ENCODE measurements around the gene FAU.
A peak's percentile ranks its signal among the peaks of the same experiment; 100 is the strongest.
"Not testable (repeated sequence)": the region's sequence is repeated elsewhere in the genome, so short reads cannot be mapped to it uniquely, and the experiment has no call there.

The FAU gene

DNA sequence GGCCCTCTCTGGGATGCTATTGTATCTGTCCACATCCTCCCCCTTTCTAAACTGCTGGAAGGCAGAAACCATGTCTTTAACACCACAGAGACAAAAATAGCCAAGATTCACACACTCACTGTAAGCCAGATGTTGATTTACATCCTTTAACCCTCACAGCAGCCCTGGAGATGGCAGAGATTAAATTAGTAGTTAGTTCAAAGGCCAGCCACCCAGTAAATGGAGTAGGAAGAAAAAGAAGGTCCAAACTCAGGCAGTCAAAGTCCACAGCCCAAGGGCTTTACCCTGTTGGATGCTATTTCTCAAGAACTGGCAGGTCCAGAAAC, 2.3 kb downstream of the FAU start:
- no peak for DNase-seq (ENCODE audit: low read depth)

DNA sequence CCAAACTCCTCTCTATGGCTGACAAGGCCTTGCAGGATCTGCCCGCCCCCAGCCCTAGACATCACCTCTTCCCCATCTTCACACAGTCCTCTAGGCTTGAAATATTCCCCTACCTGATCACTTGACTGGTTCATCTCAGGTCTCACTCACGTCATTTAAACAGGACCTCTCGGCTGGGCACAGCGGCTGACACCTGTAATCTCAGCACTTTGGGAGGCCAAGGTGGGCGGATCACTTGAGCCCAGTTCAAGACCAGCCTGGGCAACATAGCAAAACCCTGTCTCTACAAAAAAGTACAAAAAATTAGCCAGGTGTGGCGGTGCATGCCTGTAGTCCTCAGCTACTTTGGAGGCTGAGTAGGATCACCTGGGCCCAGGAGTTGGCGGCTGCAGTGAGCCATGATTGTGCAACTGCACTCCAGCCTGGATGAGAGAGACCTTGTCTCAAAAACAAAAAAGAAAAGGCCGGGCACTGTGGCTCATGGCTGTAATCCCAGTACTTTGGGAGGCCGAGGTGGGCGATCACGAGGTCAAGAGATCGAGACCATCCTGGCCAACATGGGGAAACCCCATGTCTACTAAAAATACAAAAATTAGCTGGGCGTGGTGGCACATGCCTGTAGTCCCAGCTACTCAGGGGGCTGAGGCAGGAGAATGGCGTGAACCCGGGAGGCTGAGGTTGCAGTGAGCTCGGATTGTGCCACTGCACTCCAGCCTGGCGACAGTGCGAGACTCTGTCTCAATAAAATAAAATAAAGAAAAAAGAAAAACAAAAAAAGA, 2.9 kb downstream of the FAU start:
- not testable (repeated sequence) for DNase-seq (ENCODE audit: low read depth)

DNA sequence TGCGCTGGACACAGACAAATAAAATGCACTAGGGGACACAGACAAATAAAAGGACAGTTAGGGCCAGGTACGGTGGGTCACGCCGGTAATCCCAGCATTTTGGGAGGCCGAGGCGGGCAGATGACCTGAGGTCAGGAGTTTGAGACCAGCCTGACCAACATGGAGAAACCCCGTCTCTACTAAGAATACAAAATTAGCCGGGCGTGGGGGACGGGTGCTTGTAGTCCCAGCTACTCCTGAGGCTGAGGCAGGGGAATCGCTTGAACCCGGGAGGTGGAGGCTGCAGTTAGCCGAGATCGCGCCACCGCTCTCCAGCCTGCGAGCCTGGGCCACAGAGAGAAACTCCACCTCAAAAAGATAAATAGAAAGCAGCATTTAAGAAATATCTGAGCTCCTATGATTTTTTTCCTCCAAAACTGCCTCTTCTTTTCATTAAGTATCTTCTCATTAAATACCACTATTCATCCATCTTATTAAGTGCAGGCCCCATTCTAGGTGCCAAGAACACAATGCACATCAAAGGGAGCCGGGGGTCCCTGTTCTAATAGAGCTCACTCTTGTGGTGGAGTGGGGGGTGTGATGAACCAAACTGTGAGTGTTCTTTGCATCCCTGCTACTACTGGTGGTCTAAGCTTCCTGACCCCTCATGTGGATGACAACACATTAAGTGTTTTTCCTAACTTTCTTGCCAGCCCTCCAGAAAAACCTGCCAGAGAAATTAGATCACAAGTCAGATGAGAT, 3.7 kb downstream of the FAU start:
- no peak for DNase-seq (ENCODE audit: low read depth)

DNA sequence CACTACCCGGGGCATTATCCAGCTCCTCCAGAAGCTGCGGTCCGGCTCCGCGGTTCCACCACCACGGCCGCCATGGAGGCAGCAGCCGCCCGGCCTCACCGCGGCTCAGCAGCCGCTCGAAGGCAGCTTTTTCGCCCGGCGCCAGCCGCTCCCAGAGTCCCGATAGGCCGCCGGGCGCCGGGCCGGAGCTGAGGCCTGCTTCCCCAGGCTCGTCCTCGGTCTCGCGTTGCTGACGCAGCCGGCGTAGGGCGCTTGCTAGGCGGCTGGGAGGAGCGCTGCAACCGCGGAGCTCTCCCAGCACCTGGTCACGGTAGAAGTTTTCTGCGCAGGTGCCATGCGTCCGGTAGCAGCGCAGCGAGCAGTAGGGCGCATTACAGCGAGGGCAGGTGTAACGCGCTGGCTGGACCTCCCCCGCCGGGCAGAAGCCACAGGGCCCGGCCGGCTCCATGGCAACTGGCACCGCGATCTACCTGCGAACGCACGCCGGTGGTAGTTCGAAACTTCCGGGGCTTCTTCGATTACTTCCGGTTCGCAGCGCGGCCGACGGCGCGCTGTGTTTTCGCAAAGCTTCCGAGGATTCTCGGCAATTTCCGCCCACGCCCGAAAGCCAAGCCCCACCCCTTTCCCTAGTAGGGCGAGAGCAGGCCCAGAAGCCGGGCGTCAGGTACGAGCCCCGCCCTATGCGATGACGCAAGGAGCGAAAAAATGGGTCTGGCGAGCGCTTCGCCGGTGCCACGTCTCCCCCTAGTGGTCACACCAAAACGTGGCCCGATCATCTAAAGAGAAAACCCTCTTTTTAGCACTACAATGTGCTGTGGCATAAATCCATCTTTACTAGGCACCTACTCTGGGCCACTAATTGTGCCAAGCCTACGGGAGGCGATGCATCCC, 4.5 kb downstream of the FAU start, which contains the start of gene ZNHIT2:
Gene ZNHIT2 (minus strand): TSS at position 496 of the 891 bp plus-strand sequence. CDS start 48 bp downstream, at position 448.
- DNase-seq (ENCODE audit: low read depth) = peak; percentile 100

DNA sequence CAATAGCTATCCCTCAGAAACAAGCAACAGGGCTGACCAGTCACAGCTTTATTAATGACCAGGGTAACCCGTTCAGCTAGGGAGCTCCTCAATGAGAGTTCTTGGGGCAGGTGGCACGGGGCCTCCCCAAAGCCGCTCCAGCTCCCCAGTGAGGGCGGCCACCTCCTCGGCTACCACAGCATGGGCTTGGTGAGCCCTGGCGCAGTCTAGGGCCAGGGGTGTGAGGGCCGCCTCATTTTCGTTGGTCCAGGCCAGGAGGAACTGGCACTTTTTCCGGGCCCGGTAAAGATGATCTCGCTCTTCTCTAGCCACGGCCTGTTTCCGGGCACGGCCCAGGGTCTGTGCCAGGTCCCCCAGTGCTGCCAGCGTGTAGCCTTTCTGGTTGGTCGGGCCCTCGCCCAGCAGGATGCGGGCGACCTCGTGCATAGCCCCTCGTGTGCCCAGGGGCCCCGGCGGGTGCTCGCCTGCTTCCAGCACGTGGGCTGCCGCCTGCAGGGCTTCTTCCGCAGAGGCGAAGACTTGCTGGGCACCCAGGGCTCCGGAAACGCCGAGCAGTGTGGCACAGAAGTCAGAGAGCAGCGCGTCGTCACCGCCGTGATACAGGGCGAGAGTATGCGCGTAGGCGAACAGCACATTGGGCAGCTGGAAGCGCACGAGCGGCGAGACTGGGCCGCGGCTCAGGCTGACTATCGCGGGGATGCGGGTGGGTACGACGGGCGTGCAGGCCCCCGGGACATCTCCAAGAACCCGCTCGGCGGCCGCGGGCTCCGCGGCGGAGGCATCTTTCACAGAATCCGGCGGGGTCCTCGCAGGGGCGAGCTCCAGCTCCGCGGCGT, 5.3 kb downstream of the FAU start:
- DNase-seq (ENCODE audit: low read depth) = peak; percentile 58

DNA sequence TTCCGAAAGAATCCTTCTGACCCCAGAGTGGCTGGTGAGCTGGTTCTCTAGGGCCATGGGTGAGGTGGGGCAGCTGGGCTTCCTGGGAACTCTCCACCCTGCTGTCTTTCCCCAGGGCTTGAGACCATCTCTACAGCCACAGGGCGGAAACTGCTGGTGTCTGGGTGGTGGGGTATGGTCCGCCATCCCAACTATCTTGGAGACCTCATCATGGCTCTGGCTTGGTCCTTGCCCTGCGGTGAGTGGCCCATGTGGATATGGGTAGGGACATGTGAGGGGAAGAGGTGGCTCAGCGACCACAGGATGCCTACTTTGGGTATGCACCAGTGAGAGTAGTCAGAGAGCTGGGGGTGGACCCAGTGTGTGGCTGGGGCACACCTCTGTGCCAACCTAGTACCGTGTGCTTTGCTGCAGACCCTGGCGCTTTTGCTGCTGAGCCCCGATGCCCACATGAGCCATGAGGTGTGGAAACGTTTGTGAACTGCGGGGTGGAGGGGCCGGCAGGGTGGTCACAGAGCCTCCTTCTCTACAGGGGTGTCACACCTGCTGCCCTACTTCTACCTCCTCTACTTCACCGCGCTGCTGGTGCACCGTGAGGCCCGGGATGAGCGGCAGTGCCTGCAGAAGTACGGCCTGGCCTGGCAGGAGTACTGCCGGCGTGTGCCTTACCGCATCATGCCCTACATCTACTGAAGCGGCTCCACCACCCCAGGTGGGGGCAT, 6.4 kb downstream of the FAU start:
- DNase-seq (ENCODE audit: low read depth) = no peak

DNA sequence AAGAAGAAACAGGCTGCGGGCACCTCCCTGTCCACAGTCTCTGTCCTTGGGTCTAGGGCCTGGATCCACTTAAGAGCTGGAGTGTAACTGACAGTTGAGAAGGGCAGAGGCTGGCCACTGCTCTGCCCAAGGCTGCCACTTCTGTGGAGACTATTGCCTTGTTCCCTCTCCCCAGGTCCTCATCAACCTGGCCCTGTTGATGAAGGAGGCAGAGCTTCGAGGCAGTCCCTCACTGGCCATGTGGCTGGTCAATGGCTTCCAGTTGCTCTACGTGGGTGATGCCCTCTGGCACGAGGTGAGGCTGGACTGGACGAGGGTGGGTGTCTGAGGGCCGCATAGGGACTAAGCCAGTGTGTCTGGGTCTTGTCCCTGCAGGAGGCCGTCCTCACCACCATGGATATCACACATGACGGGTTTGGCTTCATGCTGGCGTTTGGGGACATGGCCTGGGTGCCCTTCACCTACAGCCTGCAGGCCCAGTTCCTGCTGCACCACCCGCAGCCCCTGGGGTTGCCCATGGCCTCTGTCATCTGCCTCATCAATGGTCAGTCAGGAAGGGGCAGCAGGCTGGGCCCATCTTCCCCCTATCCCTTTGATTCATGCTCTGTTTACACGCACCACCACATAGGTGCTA, 7.3 kb downstream of the FAU start:
- no peak for DNase-seq (ENCODE audit: low read depth)

DNA sequence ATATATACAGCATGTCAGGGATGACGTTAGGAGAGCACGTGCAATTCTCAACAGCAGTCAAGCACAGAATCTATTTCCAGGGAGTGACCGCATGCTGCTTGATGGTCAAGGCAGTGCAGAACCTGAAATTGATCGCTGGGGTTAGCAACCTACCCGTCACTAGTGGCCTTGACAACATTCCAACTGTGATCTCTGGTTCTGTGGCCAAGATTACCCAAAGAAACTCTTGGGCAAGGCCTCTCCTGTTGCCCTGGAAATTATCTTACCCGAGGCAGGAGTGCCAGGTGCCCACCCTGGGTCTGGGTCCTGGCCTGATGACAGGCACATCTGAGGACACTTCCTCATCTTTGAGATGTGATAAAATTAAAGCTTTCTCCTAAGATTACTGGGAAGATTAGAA, 8.1 kb downstream of the FAU start:
- DNase-seq (ENCODE audit: low read depth) = no peak

DNA sequence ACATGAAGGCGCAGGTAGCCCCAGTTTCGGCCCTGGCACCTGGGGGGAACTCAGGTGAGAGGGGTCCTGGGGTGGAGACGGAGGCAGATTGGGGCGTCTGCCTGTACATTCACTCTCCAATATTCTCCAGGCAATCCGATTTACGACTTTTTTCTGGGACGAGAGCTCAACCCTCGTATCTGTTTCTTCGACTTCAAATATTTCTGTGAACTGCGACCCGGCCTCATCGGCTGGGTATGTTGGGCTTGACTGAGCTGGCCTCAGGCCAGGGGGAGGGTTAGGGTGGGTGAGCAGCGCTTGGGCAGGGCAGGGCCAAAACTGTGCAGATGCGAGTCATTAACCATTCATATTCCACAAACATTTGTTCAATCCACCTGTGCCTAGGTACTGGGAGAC, 8.6 kb downstream of the FAU start:
- no peak for DNase-seq (ENCODE audit: low read depth)

DNA sequence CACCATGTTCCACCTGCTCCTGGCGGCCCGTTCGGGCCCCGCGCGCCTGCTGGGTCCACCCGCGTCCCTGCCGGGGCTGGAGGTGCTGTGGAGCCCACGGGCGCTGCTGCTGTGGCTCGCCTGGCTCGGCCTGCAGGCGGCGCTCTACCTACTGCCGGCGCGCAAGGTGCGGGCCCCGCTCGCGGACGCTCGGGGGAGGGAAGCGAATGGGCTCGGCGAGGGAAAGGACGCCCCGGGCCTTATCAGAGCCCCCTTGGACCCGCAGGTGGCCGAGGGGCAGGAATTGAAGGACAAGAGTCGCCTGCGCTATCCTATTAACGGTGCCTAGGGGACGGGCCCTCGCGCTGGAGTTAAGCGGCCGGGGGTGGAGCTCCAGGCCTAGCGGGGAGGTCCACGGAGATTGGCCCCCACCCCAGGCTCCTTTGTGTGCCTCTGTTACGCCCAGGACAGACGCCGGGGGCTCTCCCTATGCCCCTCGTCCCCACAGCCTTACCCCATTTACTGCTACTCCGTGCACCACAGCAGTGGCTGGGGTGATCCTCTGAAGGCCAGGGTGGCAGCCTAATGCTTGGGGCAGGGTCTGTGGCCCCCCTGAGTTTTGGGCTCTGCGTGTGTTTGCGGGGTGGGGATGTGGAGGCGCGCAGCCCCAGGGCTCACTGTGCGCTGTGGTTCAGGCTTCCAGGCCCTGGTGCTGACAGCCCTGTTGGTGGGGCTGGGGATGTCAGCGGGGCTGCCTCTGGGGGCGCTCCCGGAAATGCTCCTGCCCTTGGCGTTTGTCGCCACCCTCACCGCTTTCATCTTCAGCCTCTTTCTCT, 9.2 kb downstream of the FAU start:
- DNase-seq (ENCODE audit: low read depth) = peak; percentile 65

DNA sequence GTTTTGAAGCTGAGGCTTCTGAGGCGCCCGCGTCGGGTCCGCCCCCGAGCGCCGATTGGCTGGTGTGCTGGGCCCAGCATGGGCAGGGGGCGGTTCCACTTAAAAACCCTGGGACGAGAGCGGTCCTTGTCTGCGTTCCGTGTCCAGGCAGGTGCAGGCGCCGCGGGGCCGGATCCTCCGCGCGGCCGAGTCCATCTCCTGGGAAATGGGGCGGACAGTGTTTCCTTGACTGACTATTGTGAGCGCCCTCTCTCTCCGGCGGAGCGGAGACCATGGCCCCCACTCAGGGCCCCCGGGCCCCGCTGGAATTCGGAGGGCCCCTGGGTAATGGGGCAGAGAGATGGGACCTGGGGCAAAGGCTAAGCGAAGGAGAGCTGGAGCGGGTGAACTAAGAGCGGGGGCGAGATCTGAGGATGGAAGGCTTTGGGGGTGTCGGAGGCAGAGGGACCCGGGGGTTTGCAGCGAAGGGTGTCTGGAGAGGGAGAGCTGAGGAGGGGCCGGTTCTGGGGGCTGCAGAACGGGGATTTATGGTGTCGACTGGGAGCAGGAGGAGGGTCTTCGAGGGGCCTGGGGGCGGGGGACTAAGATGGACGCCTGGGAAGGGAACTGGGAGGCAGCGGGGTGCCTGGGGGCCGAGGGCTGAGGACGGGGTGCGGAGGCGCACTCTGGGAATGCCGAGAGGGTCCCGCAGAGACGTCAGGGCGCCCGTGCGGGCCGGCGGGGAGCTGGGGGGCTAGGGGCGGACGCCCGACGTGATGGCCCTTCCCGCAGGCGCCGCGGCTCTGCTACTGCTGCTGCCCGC, 10.0 kb downstream of the FAU start, which contains the start of gene TM7SF2:
Gene TM7SF2 (plus strand): TSS at position 129 of the 802 bp plus-strand sequence. CDS start 144 bp downstream, at position 273.
- DNase-seq (ENCODE audit: low read depth) = peak; percentile 93

DNA sequence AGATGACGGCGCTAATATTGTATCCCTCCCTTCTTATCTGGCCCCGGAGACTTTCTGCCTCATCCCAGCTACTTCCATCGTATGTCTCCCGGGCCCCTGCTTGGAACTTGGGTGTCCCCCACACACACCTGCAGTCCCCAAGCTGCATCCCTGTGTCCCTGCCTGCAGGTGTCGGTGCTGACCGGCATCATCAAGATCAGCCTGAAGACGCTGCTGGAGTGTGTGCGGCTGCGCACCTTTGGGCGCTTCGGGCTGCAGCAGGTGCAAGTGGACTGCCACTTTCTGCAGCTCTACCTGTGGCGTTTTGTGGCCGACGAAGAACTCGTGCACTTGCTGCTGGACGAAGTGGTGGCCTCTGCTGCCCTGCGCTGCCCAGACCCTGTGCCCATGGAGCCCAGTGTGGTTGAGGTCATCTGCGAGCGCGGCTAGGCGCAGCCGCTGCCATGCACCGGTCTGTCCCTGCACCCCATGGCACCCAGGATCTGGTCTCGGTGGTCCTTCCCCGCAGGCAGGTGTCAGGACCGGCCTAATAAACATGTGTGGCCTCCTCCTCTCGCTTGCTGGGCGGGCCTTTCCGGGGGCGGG, 10.7 kb downstream of the FAU start:
- no peak for DNase-seq (ENCODE audit: low read depth)

DNA sequence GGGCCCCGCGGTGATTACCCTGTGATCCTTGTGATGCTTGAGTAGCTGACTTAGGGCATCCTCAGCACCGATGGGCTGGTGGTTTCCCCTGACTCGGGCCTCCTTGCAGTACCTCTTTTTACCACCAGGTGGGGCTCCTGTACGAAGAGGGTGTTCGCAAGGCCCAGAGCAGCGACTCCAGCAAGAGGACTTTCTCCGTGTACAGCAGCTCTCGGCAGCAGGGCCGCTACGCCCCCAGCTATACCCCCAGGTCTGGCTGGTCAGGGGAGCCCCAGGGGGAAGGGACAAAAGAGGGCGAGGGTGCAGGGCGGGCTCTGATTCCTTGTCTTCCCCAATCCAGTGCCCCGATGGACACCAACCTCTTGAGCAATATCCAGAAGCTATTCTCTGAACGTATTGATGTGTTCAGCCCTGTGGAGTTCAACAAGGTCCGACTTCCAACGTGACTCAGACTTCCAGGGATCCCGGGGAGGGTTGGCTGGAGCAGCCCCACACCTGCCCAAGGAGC, 11.5 kb downstream of the FAU start:
- peak; percentile 87 for DNase-seq (ENCODE audit: low read depth)

DNA sequence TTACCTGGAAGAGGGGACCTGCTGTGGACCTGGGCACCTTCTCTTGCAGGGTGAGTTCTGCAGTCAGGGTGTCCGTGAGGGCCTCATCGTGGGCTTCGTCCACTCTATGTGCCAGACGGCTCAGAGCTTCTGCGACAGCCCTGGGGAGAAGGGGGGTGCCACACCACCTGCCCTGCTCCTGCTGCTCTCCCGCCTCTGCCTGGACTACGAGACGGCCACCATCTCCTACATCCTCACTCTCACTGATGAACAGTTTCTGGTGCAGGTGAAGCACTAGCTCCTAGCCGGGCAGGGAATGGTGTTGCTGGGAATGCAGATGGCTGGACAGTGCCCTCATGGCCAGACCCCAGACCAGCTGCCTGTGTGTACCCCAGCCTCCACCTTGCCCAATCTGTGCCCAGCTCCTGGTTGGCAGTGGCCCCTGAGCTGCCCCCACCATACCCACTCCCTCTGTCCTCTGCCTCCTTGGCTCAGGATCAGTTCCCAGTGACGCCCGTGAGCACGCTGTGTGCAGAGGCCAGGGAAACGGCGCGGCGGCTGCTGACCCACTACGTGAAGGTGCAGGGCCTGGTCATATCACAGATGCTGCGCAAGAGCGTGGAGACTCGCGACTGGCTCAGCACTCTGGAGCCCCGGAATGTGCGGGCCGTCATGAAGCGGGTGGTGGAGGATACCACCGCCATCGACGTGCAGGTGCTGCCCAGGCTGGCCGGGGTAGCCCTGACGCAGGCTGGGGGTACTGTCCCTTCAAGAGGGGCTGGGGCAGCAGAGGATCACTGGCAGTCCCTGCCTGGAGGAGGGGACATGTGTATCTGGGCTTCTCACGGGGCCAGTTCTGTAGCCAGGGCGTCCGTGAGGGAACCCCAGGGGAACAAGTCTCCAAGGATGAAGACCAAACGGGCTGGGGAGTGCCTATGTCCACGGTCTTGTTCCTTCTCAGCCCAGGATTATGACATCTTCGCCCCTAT, 12.4 kb downstream of the FAU start:
- no peak for DNase-seq (ENCODE audit: low read depth)

DNA sequence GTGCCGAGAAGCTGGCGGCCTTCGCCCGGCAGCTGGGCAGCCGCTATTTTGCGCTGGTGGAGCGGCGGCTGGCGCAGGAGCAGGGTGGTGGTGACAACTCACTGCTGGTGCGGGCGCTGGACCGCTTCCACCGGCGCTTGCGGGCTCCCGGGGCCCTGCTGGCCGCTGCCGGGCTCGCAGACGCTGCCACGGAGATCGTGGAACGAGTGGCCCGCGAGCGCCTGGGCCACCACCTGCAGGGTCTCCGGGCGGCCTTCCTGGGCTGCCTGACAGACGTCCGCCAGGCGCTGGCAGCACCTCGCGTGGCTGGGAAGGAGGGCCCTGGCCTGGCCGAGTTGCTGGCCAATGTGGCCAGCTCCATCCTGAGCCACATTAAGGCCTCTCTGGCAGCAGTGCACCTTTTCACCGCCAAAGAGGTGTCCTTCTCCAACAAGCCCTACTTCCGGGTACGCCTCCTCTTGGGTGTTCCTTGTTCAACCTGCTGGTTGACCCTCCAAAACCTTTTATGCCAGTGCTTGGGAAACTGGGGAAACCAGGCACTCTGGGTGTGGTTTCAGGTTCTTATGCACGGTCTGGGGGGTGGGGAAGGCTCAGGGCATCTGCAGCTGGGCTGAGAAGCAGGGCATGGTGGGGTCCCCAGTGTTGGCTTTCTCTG, 13.3 kb downstream of the FAU start:
- DNase-seq (ENCODE audit: low read depth) = no peak

DNA sequence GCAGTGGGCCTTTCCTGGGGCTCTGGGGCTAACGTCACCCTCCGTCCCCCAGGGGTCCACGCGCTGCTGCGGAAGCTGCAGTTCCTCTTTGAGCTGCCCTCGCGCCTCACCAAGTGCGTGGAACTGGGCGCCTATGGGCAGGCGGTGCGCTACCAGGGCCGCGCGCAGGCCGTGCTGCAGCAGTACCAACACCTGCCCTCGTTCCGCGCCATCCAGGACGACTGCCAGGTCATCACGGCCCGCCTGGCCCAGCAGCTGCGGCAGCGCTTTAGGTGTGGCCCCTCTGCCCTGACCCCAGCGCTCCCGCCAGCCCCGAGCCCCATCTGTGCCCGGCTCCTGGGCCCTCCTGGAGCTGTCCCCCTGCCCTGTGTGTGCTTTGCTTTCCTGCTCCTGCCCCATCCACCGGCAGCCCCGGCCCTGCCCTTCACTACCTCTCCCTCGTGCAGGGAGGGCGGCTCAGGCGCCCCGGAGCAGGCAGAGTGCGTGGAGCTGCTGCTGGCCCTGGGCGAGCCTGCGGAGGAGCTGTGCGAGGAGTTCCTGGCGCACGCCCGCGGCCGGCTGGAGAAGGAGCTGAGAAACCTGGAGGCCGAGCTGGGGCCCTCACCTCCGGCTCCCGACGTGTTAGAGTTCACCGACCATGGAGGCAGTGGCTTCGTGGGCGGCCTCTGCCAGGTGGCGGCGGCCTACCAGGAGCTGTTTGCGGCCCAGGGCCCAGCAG, 14.0 kb downstream of the FAU start:
- no peak for DNase-seq (ENCODE audit: low read depth)
